ENCODE results near the gene TCAF1. TPM values are rescaled to one million over a fixed set of nuclear protein-coding genes. Genes with fewer than 3 reads are reported as not detected.

Gene TCAF1
- total and polyA plus RNA-seq, 4 donors = 20.2 to 75.1 (median 30.1) TPM

GRCh38 chr7:143884969-143885559 is 16.9 kb downstream of the TCAF1 start:
- H3K9me3 ChIP-seq (ENCODE audit: control insufficient read depth in 4 of 4, low read length in 3 of 4) = no peaks in the 10 kb centered on the region
- 52% methylated on average over 38 of the region's 38 CpGs for WGBS
- no peak overlapping the region for H3K27ac ChIP-seq (ENCODE audit: low read depth in 1 of 2, low read length in 2 of 2)
- TF ChIP-seq, protein P1, sequence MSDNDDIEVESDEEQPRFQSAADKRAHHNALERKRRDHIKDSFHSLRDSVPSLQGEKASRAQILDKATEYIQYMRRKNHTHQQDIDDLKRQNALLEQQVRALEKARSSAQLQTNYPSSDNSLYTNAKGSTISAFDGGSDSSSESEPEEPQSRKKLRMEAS (IDR thresholded peaks at IDR 0.05) = no peak
- no peak for TF ChIP-seq EGR1 (IDR thresholded peaks at IDR 0.05; ENCODE audit: low read depth in 2 of 2)
- TF ChIP-seq, protein P2, sequence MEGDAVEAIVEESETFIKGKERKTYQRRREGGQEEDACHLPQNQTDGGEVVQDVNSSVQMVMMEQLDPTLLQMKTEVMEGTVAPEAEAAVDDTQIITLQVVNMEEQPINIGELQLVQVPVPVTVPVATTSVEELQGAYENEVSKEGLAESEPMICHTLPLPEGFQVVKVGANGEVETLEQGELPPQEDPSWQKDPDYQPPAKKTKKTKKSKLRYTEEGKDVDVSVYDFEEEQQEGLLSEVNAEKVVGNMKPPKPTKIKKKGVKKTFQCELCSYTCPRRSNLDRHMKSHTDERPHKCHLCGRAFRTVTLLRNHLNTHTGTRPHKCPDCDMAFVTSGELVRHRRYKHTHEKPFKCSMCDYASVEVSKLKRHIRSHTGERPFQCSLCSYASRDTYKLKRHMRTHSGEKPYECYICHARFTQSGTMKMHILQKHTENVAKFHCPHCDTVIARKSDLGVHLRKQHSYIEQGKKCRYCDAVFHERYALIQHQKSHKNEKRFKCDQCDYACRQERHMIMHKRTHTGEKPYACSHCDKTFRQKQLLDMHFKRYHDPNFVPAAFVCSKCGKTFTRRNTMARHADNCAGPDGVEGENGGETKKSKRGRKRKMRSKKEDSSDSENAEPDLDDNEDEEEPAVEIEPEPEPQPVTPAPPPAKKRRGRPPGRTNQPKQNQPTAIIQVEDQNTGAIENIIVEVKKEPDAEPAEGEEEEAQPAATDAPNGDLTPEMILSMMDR (IDR thresholded peaks at IDR 0.05; ENCODE audit: low read depth, low read length, missing input control) = no peak
- TF ChIP-seq HNF4G (IDR thresholded peaks at IDR 0.05) = no peak
- no peak for TF ChIP-seq RAD21 (IDR thresholded peaks at IDR 0.05)
- TF ChIP-seq HNF4A (conservative IDR thresholded peaks at IDR 0.05) = no peak
- no peak for TF ChIP-seq FOXA2 (IDR thresholded peaks at IDR 0.05)
- TF ChIP-seq RXRA (IDR thresholded peaks at IDR 0.05) = no peak
- no peak for TF ChIP-seq NR2F2 (IDR thresholded peaks at IDR 0.05)
- no peak for TF ChIP-seq ZBTB33 (IDR thresholded peaks at IDR 0.05)
- TF ChIP-seq TAF1 (conservative IDR thresholded peaks at IDR 0.05) = no peak
- no peak for TF ChIP-seq YY1 (IDR thresholded peaks at IDR 0.05)
- no peak for TF ChIP-seq FOXA1 (IDR thresholded peaks at IDR 0.05)
- no peak for TF ChIP-seq SP1 (IDR thresholded peaks at IDR 0.05)
- no peak for TF ChIP-seq JUND (IDR thresholded peaks at IDR 0.05)
- no peak for TF ChIP-seq GABPA (IDR thresholded peaks at IDR 0.05 in 1 of 2, conservative IDR thresholded peaks at IDR 0.05 in 1 of 2)
- TF ChIP-seq, protein P3, sequence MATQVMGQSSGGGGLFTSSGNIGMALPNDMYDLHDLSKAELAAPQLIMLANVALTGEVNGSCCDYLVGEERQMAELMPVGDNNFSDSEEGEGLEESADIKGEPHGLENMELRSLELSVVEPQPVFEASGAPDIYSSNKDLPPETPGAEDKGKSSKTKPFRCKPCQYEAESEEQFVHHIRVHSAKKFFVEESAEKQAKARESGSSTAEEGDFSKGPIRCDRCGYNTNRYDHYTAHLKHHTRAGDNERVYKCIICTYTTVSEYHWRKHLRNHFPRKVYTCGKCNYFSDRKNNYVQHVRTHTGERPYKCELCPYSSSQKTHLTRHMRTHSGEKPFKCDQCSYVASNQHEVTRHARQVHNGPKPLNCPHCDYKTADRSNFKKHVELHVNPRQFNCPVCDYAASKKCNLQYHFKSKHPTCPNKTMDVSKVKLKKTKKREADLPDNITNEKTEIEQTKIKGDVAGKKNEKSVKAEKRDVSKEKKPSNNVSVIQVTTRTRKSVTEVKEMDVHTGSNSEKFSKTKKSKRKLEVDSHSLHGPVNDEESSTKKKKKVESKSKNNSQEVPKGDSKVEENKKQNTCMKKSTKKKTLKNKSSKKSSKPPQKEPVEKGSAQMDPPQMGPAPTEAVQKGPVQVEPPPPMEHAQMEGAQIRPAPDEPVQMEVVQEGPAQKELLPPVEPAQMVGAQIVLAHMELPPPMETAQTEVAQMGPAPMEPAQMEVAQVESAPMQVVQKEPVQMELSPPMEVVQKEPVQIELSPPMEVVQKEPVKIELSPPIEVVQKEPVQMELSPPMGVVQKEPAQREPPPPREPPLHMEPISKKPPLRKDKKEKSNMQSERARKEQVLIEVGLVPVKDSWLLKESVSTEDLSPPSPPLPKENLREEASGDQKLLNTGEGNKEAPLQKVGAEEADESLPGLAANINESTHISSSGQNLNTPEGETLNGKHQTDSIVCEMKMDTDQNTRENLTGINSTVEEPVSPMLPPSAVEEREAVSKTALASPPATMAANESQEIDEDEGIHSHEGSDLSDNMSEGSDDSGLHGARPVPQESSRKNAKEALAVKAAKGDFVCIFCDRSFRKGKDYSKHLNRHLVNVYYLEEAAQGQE (IDR thresholded peaks at IDR 0.05) = no peak
- DNase-seq (ENCODE audit: low spot score) = no peak
- H3K9ac ChIP-seq (ENCODE audit: low read depth in 1 of 2, low read length in 2 of 2) = no peak overlapping the region
- no peaks in the 10 kb centered on the region for H3K27me3 ChIP-seq (ENCODE audit: control insufficient read depth in 4 of 4, insufficient read depth in 4 of 4, low read length in 3 of 4)
- H3K4me3 ChIP-seq (ENCODE audit: low read depth in 1 of 3, low read length in 3 of 3) = peak overlapping the region in 1 of 3 donors; percentile 35
- peaks cover 1 to 12% (median 6%) of the 10 kb centered on the region in 4 donors for H3K4me1 ChIP-seq (ENCODE audit: control insufficient read depth in 4 of 4, insufficient read depth in 4 of 4, low read length in 3 of 4)
- H3K36me3 ChIP-seq (ENCODE audit: control insufficient read depth in 4 of 4, insufficient read depth in 3 of 4, low read depth in 1 of 4, low read length in 3 of 4) = no peaks in the 10 kb centered on the region

Measured in liver (tissue), 9 donors.